IMR-90 (cell line): ENCODE data around the gene AP3M1.

Experiments
- ELK1 ChIP-seq: fragments of 150-350 bp; IDR thresholded peaks from 2 replicates; pipeline ENCODE4 v1.6.1; 2016; ENCODE audit warnings: low read depth, mild to moderate bottlenecking, low read length, moderate library complexity, borderline replicate concordance
- RCOR1 ChIP-seq: IDR thresholded peaks from 2 replicates; pipeline ENCODE4 v1.6.1; 2012; ENCODE audit warnings: mild to moderate bottlenecking, low read length, improper control_type of control experiment; ENCODE audit not compliant: insufficient replicate concordance

- TF ChIP-seq RCOR1 (no peak), ELK1 (no peak)
Observed at GRCh38 chr10:74093530-74094164, 57.0 kb downstream of the AP3M1 start.
